SK-N-SH (cell line): ENCODE results near the gene CCSER1. TPM values are rescaled to one million over a fixed set of nuclear protein-coding genes. Genes with fewer than 3 reads are reported as not detected.

Experiments
- CTCF ChIA-PET: fragments of 300-600, 350-600 bp; formaldehyde crosslinking; extraction: SDS; loops from one replicate; lab custom pipeline; 2021; lab: Yijun Ruan, JAX
- POLR2A ChIA-PET: fragments of 350-600 bp; sonication (Branson Sonifier 250); formaldehyde crosslinking; extraction: SDS; loops from one replicate; lab custom pipeline; 2020; ENCODE audit warnings: antibody characterized with exemption, inconsistent platforms; lab: Yijun Ruan, JAX
- DNase-seq: peaks from one replicate; pipeline ENCODE4 v3.0.0; 2012
- H2AFZ ChIP-seq: fragments of 200-600 bp; sonication (generic); 2 replicates; pipeline ENCODE4 v1.8.1; 2016; ENCODE audit warnings: antibody characterized with exemption, mild to moderate bottlenecking, low read depth
- H3F3A ChIP-seq: fragments of 200-600 bp; sonication (generic); replicated peaks from 2 replicates; pipeline ENCODE3; 2016; ENCODE audit warnings: antibody characterized with exemption, mild to moderate bottlenecking; ENCODE audit not compliant: insufficient read depth
- H3K27ac ChIP-seq, 2 experiments: fragments of 200-500 bp in 1 of 2; fragments of 200-600 bp in 1 of 2; sonication (Bioruptor generic) in 1 of 2; sonication (generic), shearing (Covaris generic) in 1 of 2; 2 replicates each; pipeline versions ENCODE4 v1.5.1 to v1.6.1; 2014 to 2016; ENCODE audit warnings: low read depth in 2 of 2, inconsistent platforms in 1 of 2, low read length in 1 of 2, mild to moderate bottlenecking in 1 of 2, mixed read lengths in 1 of 2
- H3K27me3 ChIP-seq: fragments of 200-600 bp; sonication (generic), shearing (Covaris generic); 2 replicates; pipeline ENCODE4 v1.6.1; 2016; ENCODE audit warnings: mixed run types; ENCODE audit not compliant: insufficient read depth
- H3K36me3 ChIP-seq, 2 experiments: fragments of 200-500 bp in 1 of 2; fragments of 200-600 bp in 1 of 2; sonication (Bioruptor generic) in 1 of 2; sonication (generic) in 1 of 2; replicated peaks in 1 of 2; 2 replicates each; pipeline versions ENCODE3 to v1.5.1; 2014 to 2016; ENCODE audit warnings: low read length in 1 of 2, mild to moderate bottlenecking in 1 of 2; ENCODE audit not compliant: insufficient read depth in 2 of 2, control insufficient read depth in 1 of 2
- H3K4me1 ChIP-seq, 2 experiments: fragments of 200-500 bp in 1 of 2; fragments of 200-600 bp in 1 of 2; sonication (Bioruptor generic) in 1 of 2; sonication (generic), shearing (Covaris generic) in 1 of 2; 2 replicates each; pipeline versions ENCODE4 v1.5.1 to v1.6.1; 2014 to 2016; ENCODE audit warnings: low read depth in 1 of 2, low read length in 1 of 2, mixed run types in 1 of 2; ENCODE audit not compliant: insufficient read depth in 2 of 2, control insufficient read depth in 1 of 2
- H3K4me2 ChIP-seq: fragments of 200-600 bp; sonication (generic), shearing (Covaris generic); 2 replicates; pipeline ENCODE4 v1.6.1; 2017; ENCODE audit warnings: mixed run types
- H3K4me3 ChIP-seq, 2 experiments: fragments of 200-500 bp in 1 of 2; fragments of 200-600 bp in 1 of 2; sonication (Bioruptor generic) in 1 of 2; sonication (generic), shearing (Covaris generic) in 1 of 2; 2 replicates each; pipeline versions ENCODE4 v1.5.1 to v1.8.1; 2014 to 2016; ENCODE audit warnings: low read depth in 2 of 2, inconsistent platforms in 1 of 2, low read length in 1 of 2, mild to moderate bottlenecking in 1 of 2, mixed read lengths in 1 of 2, moderate library complexity in 1 of 2
- H3K79me2 ChIP-seq: fragments of 200-600 bp; sonication (generic); 2 replicates; pipeline ENCODE4 v1.8.1; 2017; ENCODE audit warnings: mild to moderate bottlenecking; ENCODE audit not compliant: insufficient read depth
- H3K9ac ChIP-seq: fragments of 200-600 bp; sonication (generic); 2 replicates; pipeline ENCODE4 v1.6.1; 2017; ENCODE audit warnings: mixed run types
- H3K9me2 ChIP-seq: fragments of 200-600 bp; sonication (generic); 2 replicates; pipeline ENCODE4 v1.6.1; 2017; ENCODE audit warnings: mixed run types
- H3K9me3 ChIP-seq: fragments of 200-600 bp; sonication (generic); 2 replicates; pipeline ENCODE4 v1.6.1; 2017; ENCODE audit warnings: mixed run types, mild to moderate bottlenecking, moderate library complexity
- H4K20me1 ChIP-seq: fragments of 200-600 bp; sonication (generic); 2 replicates; pipeline ENCODE4 v1.6.1; 2017; ENCODE audit warnings: mild to moderate bottlenecking, mixed run types; ENCODE audit not compliant: insufficient read depth
- CHD2 ChIP-seq: fragments of 150-350 bp; IDR thresholded peaks from 2 replicates; pipeline ENCODE4 v1.6.1; 2018; ENCODE audit warnings: low read length; ENCODE audit not compliant: partially characterized antibody
- ELF1 ChIP-seq: IDR thresholded peaks from 2 replicates; pipeline ENCODE4 v1.4.0; 2012
- EP300 ChIP-seq, 2 experiments: IDR thresholded peaks; 2 replicates each; pipeline versions ENCODE4 v1.4.0 to v1.6.1; 2012; ENCODE audit warnings: borderline replicate concordance in 1 of 2, low read depth in 1 of 2, low read length in 1 of 2
- EZH2phosphoT487 ChIP-seq: fragments of 200-600 bp; sonication (generic); IDR thresholded peaks from 2 replicates; pipeline ENCODE4 v1.6.1; 2017; ENCODE audit warnings: low read depth, mixed run types, mild to moderate bottlenecking, antibody characterized with exemption, moderate library complexity, borderline replicate concordance
- FOXJ3 ChIP-seq: sonication (generic); formaldehyde crosslinking; IDR thresholded peaks from 2 replicates; pipeline ENCODE4 v1.5.1; 2020; ENCODE audit warnings: mild to moderate bottlenecking, missing genetic modification reagents
- GABPA ChIP-seq: IDR thresholded peaks from 2 replicates; pipeline ENCODE4 v1.4.0; 2012; ENCODE audit warnings: low read depth, mild to moderate bottlenecking
- IRF3 ChIP-seq: fragments of 150-350 bp; IDR thresholded peaks from 2 replicates; pipeline ENCODE4 v1.6.1; 2016; ENCODE audit warnings: mild to moderate bottlenecking, low read depth, low read length
- JUND ChIP-seq: IDR thresholded peaks from 2 replicates; pipeline ENCODE4 v1.4.0; 2012
- MAX ChIP-seq: IDR thresholded peaks from 2 replicates; pipeline ENCODE4 v1.4.0; 2012; ENCODE audit warnings: low read depth
- MXI1 ChIP-seq: IDR thresholded peaks from 2 replicates; pipeline ENCODE4 v1.6.1; 2012; ENCODE audit warnings: mild to moderate bottlenecking, low read depth, low read length, improper control_type of control experiment
- NRF1 ChIP-seq: IDR thresholded peaks from 2 replicates; pipeline ENCODE4 v1.6.1; 2012; ENCODE audit warnings: low read depth, mild to moderate bottlenecking, low read length
- POLR2AphosphoS5 ChIP-seq: IDR thresholded peaks from 2 replicates; pipeline ENCODE4 v1.6.1; 2012; ENCODE audit warnings: low read depth, low read length
- REST ChIP-seq: IDR thresholded peaks from 2 replicates; pipeline ENCODE4 v1.6.1; 2012; ENCODE audit warnings: mild to moderate bottlenecking, low read depth, low read length, moderate library complexity
- RFX5 ChIP-seq: IDR thresholded peaks from 2 replicates; pipeline ENCODE4 v1.6.1; 2012; ENCODE audit warnings: mild to moderate bottlenecking, improper control_type of control experiment, low read length
- RXRA ChIP-seq: IDR thresholded peaks from 2 replicates; pipeline ENCODE4 v1.4.0; 2012; ENCODE audit warnings: low read depth, mild to moderate bottlenecking, borderline replicate concordance
- SMC3 ChIP-seq: IDR thresholded peaks from 2 replicates; pipeline ENCODE4 v1.6.1; 2012; ENCODE audit warnings: low read depth, low read length, improper control_type of control experiment
- TAF1 ChIP-seq: IDR thresholded peaks from 2 replicates; pipeline ENCODE4 v1.6.1; 2012; ENCODE audit warnings: low read depth, mild to moderate bottlenecking, low read length, moderate library complexity, borderline replicate concordance
- TCF12 ChIP-seq: IDR thresholded peaks from 2 replicates; pipeline ENCODE4 v1.4.0; 2012
- TEAD4 ChIP-seq: IDR thresholded peaks from 2 replicates; pipeline ENCODE4 v1.4.0; 2012; ENCODE audit warnings: mild to moderate bottlenecking, borderline replicate concordance; ENCODE audit not compliant: insufficient read depth
- USF1 ChIP-seq: IDR thresholded peaks from 2 replicates; pipeline ENCODE4 v1.4.0; 2012; ENCODE audit warnings: low read depth, borderline replicate concordance
- USF2 ChIP-seq: fragments of 150-350 bp; IDR thresholded peaks from 2 replicates; pipeline ENCODE4 v1.6.1; 2017; ENCODE audit warnings: antibody characterized with exemption, low read length, low read depth, borderline replicate concordance
- WGBS: methylation state at CpG from one replicate; pipeline ENCODE4 v1.1.6; 2017; ENCODE audit warnings: low lambda C conversion rate; 5-methylcytosine and 5-hydroxymethylcytosine counted together
- polyA plus RNA-seq, 3 experiments: library from polyadenylated mRNA; depleted of rRNA; stranded (reverse); fragments of >200 nt; gene quantifications; 2 replicates each; pipeline ENCODE4 v1.2.3, GENCODE V29; 2012

CCSER1 gene
- polyA plus RNA-seq, 1 of the 3 experiments (the other 2 are of a cell fraction): 0.05 TPM

- TF ChIP-seq REST (no peak), RXRA (no peak), MAX (no peak), NRF1 (no peak), TCF12 (no peak), USF2 (no peak)
Measured at GRCh38 chr4:90733211-90733610, 606.0 kb downstream of the CCSER1 start (continued).

- WGBS: 71% methylated on average over 4 of the region's 4 CpGs
- DNase-seq: no peak
- POLR2A ChIA-PET: no interaction called here
- Histone ChIP-seq H3K4me2 (no peak overlapping the region), H3K9me3 (no peaks in the 10 kb centered on the region), H3K9ac (no peak overlapping the region), H3K9me2 (no peaks in the 10 kb centered on the region), H3K4me3 (no peak overlapping the region), H3K79me2 (no peaks in the 10 kb centered on the region), H3K27me3 (no peaks in the 10 kb centered on the region), H3K36me3 (no peaks in the 10 kb centered on the region), H3F3A (no peaks in the 10 kb centered on the region), H4K20me1 (no peaks in the 10 kb centered on the region), H3K4me1 (no peaks in the 10 kb centered on the region; a peak in 1 of 4 replicates), H2AFZ (no peak overlapping the region), H3K27ac (no peak overlapping the region)
- CTCF ChIA-PET: no interaction called here
- TF ChIP-seq SMC3 (no peak), ELF1 (no peak), TEAD4 (no peak), USF1 (no peak), RFX5 (no peak), POLR2AphosphoS5 (no peak), FOXJ3 (no peak), EZH2phosphoT487 (no peak), TCF12 (no peak), USF2 (no peak), GABPA (no peak), CHD2 (no peak), JUND (no peak), IRF3 (no peak), EP300 (IDR thresholded peaks at IDR 0.05; ENCODE audit: borderline replicate concordance in 1 of 2, low read depth in 1 of 2, low read length in 1 of 2) (no peak), MXI1 (no peak), REST (no peak), TAF1 (no peak)
Measured at GRCh38 chr4:90745176-90745575, 618.0 kb downstream of the CCSER1 start.
